Chondrocyte (in vitro differentiated cells): ENCODE data around the gene IWS1. TPM values are rescaled to one million over a fixed set of nuclear protein-coding genes. Genes with fewer than 3 reads are reported as not detected.

Source experiments
- DNase-seq: peaks from one replicate; pipeline ENCODE4 v3.0.0; 2021; ENCODE audit warnings: mixed read lengths, low spot score
- H3K27ac Mint-ChIP-seq: one replicate; pipeline ENCODE4 v1.8.0; 2021; ENCODE audit warnings: mild to moderate bottlenecking, moderate library complexity, mixed read lengths; ENCODE audit not compliant: unreplicated experiment
- H3K27me3 Mint-ChIP-seq: 2 replicates; pipeline ENCODE4 v1.8.0; 2021; ENCODE audit warnings: low read depth, mixed read lengths
- H3K36me3 Mint-ChIP-seq: 2 replicates; pipeline ENCODE4 v1.8.0; 2021; ENCODE audit warnings: low read depth, mixed read lengths
- H3K4me1 Mint-ChIP-seq: 2 replicates; pipeline ENCODE4 v1.8.0; 2021; ENCODE audit warnings: low read depth, mild to moderate bottlenecking, mixed read lengths
- H3K4me3 Mint-ChIP-seq: one replicate; pipeline ENCODE4 v1.8.0; 2021; ENCODE audit warnings: mild to moderate bottlenecking, moderate library complexity, mixed read lengths; ENCODE audit not compliant: unreplicated experiment
- H3K9me3 Mint-ChIP-seq: 2 replicates; pipeline ENCODE4 v1.8.0; 2021; ENCODE audit warnings: low read depth, mixed read lengths
- total RNA-seq: library from RNA; stranded (reverse); gene quantifications from 3 replicates; pipeline ENCODE4 v1.2.1, GENCODE V29; 2021
- TF ChIP-seq, protein P1 (sequence below): fragments of 200-600 bp; sonication (generic); IDR thresholded peaks from 2 replicates; pipeline ENCODE4 v1.5.0; 2021; ENCODE audit warnings: antibody characterized with exemption, mild to moderate bottlenecking, moderate library complexity

The IWS1 gene
- total RNA-seq, 1 donor from 2014 or later: 37.4 TPM

DNA sequence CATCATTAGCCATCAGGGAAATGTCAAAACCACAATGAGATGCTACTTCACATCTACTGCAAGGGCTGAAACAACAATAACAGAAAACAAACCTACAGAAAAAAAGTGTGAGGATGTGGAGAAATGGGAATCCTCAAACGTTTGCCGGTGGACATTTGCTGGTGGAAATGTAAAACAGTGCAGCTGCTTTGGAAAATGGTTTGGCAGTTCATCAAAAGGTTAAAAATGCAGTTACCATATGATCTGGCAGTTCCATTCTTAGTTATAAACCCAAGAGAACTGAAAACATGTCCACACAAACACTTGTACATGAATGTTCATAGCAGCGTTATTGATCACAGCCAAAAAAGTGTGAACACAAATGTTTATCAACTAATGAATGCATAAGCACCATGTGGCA is 63.8 kb downstream of the IWS1 start:
- Mint-ChIP-seq H3K27ac (no peak overlapping the region), H3K27me3 (no peaks in the 10 kb centered on the region), H3K36me3 (peaks cover 3% of the 10 kb centered on the region), H3K9me3 (no peaks in the 10 kb centered on the region), H3K4me3 (no peak overlapping the region), H3K4me1 (no peaks in the 10 kb centered on the region)
- TF ChIP-seq, protein P1, sequence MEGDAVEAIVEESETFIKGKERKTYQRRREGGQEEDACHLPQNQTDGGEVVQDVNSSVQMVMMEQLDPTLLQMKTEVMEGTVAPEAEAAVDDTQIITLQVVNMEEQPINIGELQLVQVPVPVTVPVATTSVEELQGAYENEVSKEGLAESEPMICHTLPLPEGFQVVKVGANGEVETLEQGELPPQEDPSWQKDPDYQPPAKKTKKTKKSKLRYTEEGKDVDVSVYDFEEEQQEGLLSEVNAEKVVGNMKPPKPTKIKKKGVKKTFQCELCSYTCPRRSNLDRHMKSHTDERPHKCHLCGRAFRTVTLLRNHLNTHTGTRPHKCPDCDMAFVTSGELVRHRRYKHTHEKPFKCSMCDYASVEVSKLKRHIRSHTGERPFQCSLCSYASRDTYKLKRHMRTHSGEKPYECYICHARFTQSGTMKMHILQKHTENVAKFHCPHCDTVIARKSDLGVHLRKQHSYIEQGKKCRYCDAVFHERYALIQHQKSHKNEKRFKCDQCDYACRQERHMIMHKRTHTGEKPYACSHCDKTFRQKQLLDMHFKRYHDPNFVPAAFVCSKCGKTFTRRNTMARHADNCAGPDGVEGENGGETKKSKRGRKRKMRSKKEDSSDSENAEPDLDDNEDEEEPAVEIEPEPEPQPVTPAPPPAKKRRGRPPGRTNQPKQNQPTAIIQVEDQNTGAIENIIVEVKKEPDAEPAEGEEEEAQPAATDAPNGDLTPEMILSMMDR: no peak
- no peak for DNase-seq

DNA sequence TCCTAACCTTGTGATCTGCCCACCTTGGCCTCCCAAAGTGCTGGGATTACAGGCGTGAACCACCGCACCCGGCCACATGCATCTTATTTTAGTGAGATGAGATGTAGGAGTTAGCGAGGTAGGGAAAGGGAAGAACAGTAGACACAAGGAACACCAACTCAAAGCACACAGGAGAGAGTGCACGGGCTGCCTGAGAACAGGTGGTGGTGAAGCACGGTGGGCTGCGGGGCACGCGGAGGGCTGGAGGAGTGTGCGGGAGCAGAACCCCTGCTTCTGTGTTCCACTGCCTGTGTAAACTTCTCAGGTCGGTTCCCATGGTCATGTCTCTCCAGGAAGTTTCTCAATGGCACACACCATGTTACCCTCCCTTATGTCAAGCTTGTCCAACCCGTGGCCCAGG is 69.3 kb downstream of the IWS1 start:
- H3K36me3 Mint-ChIP-seq: peaks cover 11% of the 10 kb centered on the region
- no peaks in the 10 kb centered on the region for H3K9me3 Mint-ChIP-seq
- DNase-seq: no peak
- H3K27me3 Mint-ChIP-seq: no peaks in the 10 kb centered on the region
- TF ChIP-seq, protein P1: no peak
- no peak overlapping the region for H3K27ac Mint-ChIP-seq
- no peaks in the 10 kb centered on the region for H3K4me1 Mint-ChIP-seq
- no peak overlapping the region for H3K4me3 Mint-ChIP-seq

DNA sequence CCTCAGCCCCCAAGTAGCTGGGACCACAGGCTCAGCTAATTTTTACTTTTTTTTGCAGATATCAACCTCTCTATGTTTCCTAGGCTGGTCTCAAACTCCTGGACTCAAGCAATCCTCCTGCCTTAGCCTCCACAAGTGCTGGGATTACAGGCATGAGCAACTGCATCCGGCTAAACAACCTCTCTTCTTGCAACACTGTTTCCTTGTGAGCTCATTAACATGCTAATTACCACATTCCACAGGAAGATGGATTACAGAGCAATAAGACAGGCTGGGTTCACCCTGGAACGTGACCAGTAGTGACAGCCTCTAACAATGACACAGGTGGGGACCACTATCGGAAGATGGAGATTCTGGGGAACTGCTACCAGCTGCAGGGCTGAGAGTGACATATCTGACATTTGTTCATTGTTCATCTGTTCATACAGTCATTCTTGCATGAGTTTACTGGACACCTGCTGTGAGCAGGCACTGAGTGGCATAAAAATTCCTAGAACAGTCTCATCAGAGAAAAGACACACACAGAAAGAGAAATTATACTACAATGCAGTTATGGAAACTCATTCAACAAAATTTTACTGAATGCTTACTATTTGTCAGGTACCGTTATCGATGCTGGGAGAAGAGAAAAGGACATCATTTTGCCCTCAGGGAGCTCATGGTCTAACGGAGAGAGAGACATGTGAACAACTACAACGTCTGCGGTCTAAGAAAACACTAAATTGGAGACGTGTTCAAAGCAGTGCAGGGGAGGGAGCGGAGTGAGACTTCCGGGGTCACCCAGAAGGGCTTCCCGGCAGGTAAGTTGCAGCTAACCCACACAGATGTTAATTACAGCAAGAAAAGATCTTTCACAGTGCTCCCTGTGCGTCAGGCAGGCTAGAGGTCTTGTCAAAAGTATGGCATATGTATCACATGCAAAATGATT is 70.5 kb downstream of the IWS1 start:
- TF ChIP-seq, protein P1: no peak
- no peaks in the 10 kb centered on the region for H3K9me3 Mint-ChIP-seq

DNA sequence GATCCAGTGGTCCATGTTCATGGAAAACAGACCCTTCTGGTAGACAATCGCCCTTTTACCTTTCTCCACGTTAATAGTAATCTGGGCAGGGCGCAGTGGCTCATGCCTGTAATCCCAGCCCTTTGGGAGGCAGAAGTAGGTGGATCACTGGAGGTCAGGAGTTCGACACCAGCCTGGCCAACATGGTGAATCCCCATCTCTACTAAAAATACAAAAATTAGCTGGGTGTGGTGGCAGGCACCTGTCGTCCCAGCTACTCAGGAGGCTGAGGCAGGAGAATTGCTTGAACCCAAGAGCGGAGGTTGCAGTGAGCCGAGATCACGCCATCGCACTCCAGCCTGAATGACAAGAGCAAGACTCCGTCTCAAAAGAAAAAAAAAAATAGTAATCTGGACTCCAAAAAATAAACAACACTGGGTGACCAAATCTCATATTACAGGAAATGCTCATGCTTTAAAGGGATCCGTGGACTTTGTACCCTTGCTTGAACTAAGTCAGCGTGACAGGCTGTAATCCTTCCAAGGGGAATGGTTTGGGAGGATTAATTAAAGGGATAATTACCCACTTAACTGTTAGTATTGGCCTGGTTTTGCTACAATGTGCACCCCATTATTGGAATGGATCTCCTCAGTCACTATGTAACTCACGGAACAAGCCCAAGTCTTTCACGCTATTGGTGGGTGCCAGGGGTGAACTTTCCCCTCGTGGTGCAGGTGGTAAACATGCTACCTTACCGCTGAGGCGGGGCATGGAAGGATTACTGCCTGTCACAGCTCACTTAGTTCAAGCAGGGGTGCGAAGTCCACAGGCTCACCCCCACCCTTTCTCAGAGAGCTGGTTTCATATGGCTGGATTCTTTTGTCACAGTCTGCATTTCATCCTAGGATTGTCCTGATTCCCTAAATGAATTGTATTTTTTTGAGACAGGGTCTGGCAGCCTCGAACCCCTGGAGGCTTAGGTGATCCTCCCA is 71.4 kb downstream of the IWS1 start:
- no peak overlapping the region for H3K4me3 Mint-ChIP-seq
- DNase-seq: no peak

More for the DNA sequence above, 70.5 kb downstream of the IWS1 start:
- DNase-seq: no peak
- Mint-ChIP-seq H3K4me1 (no peaks in the 10 kb centered on the region), H3K27ac (no peak overlapping the region), H3K36me3 (peaks cover 11% of the 10 kb centered on the region), H3K4me3 (no peak overlapping the region), H3K27me3 (no peaks in the 10 kb centered on the region)

More for the DNA sequence above, 71.4 kb downstream of the IWS1 start:
- no peaks in the 10 kb centered on the region for H3K27me3 Mint-ChIP-seq
- peaks cover under 1% of the 10 kb centered on the region for H3K4me1 Mint-ChIP-seq
- peaks cover 11% of the 10 kb centered on the region for H3K36me3 Mint-ChIP-seq
- no peaks in the 10 kb centered on the region for H3K9me3 Mint-ChIP-seq
- TF ChIP-seq, protein P1: no peak
- no peak overlapping the region for H3K27ac Mint-ChIP-seq
